Measurements from ENCODE around the gene ANP32B. TPM values are rescaled to one million over a fixed set of nuclear protein-coding genes. Genes with fewer than 3 reads are reported as not detected.
A peak's percentile ranks its signal among the peaks of the same experiment; 100 is the strongest.
"Not testable (repeated sequence)": the region's sequence is repeated elsewhere in the genome, so short reads cannot be mapped to it uniquely, and the experiment has no call there.

The ANP32B gene
- total RNA-seq, 2 experiments from 2014 or later: 295 to 296 TPM

- H3K9me3 Mint-ChIP-seq: no peaks in the 10 kb centered on the region
- POLR2A ChIA-PET: interaction anchor here (0.7 to 7.5 kb wide), 8 partner anchors 12 to 133 kb away, joined by 3 to 79 read pairs (median 6); partner anchors contain the start of genes NANS and TRMO
- DNase-seq: no peak
- H3K27me3 Mint-ChIP-seq: no peaks in the 10 kb centered on the region
- H3K4me1 Mint-ChIP-seq: peaks cover 49% of the 10 kb centered on the region
- no peak for ATAC-seq (ENCODE audit: low read depth)
- peak overlapping the region; percentile 82 for H3K4me3 Mint-ChIP-seq
- peak overlapping the region; percentile 93 for H3K27ac Mint-ChIP-seq
- H3K36me3 Mint-ChIP-seq: peaks cover 8% of the 10 kb centered on the region
Observed at GRCh38 chr9:97985058-97985861, 2.1 kb downstream of the ANP32B start.

DNA sequence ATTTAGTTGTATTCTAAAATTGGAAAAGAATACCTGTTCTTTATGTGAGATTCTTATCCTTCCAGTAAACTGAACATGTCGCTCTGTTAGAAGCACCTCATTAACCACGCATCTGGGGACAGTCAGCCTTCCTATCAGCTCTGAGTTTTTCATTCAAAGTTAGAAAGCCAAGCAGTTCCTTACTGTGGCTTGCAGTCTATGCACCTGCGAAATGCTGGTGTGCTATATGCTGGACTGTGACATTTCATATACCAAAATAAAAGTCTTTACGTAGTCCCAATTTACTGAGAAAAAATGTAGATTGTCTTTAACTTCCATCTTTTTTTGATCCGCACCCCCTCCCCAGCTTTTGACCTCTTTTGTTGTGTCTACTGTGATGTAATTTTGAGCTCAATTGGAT, 4.3 kb downstream of the ANP32B start:
- Mint-ChIP-seq H3K4me3 (peak overlapping the region; percentile 35), H3K27me3 (no peaks in the 10 kb centered on the region), H3K9me3 (no peaks in the 10 kb centered on the region), H3K4me1 (peaks cover 53% of the 10 kb centered on the region), H3K36me3 (peaks cover 6% of the 10 kb centered on the region), H3K27ac (no peak overlapping the region)
- POLR2A ChIA-PET: interaction anchor here (0.6 to 7.5 kb wide), 3 partner anchors 8 to 270 kb away, joined by 5 to 79 read pairs (median 6); partner anchors contain the start of gene TRMO
- DNase-seq: no peak
- no peak for ATAC-seq (ENCODE audit: low read depth)

- POLR2A ChIA-PET: no interaction called here
Observed at GRCh38 chr9:97990259-97990658, 7.1 kb downstream of the ANP32B start.

GRCh38 chr9:97991818-97992217, 8.7 kb downstream of the ANP32B start:
- Mint-ChIP-seq H3K4me1 (peaks cover 60% of the 10 kb centered on the region), H3K36me3 (peaks cover 9% of the 10 kb centered on the region), H3K4me3 (peak overlapping the region; percentile 70), H3K9me3 (no peaks in the 10 kb centered on the region), H3K27me3 (no peaks in the 10 kb centered on the region), H3K27ac (peak overlapping the region; percentile 80)
- POLR2A ChIA-PET: interaction anchor here (0.6 to 3.1 kb wide), 4 partner anchors 9 to 264 kb away, joined by 3 to 18 read pairs (median 4); partner anchors contain the start of genes ANP32B, TBC1D2 and TRMO
- ATAC-seq (ENCODE audit: low read depth) (peak; percentile 4), DNase-seq (no peak)

More at GRCh38 chr9:97990259-97990658, 7.1 kb downstream of the ANP32B start:
- peaks cover 70% of the 10 kb centered on the region for H3K4me1 Mint-ChIP-seq
- H3K4me3 Mint-ChIP-seq: peak overlapping the region; percentile 14
- H3K27me3 Mint-ChIP-seq: no peaks in the 10 kb centered on the region
- H3K36me3 Mint-ChIP-seq: peaks cover 11% of the 10 kb centered on the region
- DNase-seq (no peak), ATAC-seq (ENCODE audit: low read depth) (no peak)
- H3K27ac Mint-ChIP-seq: peak overlapping the region; percentile 48
- no peaks in the 10 kb centered on the region for H3K9me3 Mint-ChIP-seq

DNA sequence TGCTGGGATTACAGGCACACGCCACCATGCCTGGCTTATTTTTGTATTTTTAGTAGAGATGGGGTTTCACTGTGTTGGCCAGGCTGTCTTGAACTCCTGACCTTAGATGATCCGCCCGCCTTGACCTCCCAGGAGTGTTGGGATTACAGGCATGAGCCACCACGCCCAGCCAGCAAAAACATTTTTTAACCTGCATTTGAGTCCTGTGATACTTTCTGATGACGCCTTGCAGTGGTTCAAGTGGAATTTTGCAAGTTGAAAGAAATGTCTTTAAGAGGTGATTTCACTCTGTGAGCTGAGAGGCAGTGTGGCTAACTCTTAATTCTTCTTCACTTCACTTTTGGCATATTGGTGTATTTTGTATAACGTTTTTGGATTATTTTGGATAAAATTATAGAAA, 9.1 kb downstream of the ANP32B start:
- no peak for ATAC-seq (ENCODE audit: low read depth)
- POLR2A ChIA-PET: interaction anchor here (0.6 to 3.1 kb wide), 4 partner anchors 9 to 264 kb away, joined by 3 to 18 read pairs (median 4); partner anchors contain the start of genes ANP32B, TBC1D2 and TRMO
- Mint-ChIP-seq H3K27ac (peak overlapping the region; percentile 80), H3K36me3 (peaks cover 13% of the 10 kb centered on the region), H3K4me1 (peaks cover 60% of the 10 kb centered on the region), H3K9me3 (no peaks in the 10 kb centered on the region), H3K4me3 (peak overlapping the region; percentile 70), H3K27me3 (no peaks in the 10 kb centered on the region)
- no peak for DNase-seq

- POLR2A ChIA-PET: interaction anchor here (1.0 to 3.1 kb wide), 2 partner anchors 10 to 71 kb away, joined by 5 to 18 read pairs; partner anchors contain the start of genes ANP32B and TRMO
- H3K36me3 Mint-ChIP-seq: peaks cover 16% of the 10 kb centered on the region
- H3K27me3 Mint-ChIP-seq: no peaks in the 10 kb centered on the region
- H3K9me3 Mint-ChIP-seq: no peaks in the 10 kb centered on the region
- no peak for DNase-seq
- peak; percentile 84 for ATAC-seq (ENCODE audit: low read depth)
- H3K27ac Mint-ChIP-seq: peak overlapping the region; percentile 80
- H3K4me1 Mint-ChIP-seq: peaks cover 60% of the 10 kb centered on the region
- H3K4me3 Mint-ChIP-seq: peak overlapping the region; percentile 70
Observed at GRCh38 chr9:97993000-97993399, 9.9 kb downstream of the ANP32B start.

GRCh38 chr9:97994703-97995102, 11.6 kb downstream of the ANP32B start:
- Mint-ChIP-seq H3K4me1 (peaks cover 55% of the 10 kb centered on the region), H3K27ac (no peak overlapping the region), H3K27me3 (no peaks in the 10 kb centered on the region), H3K9me3 (no peaks in the 10 kb centered on the region), H3K36me3 (peaks cover 23% of the 10 kb centered on the region), H3K4me3 (no peak overlapping the region)
- POLR2A ChIA-PET: interaction anchor here (0.6 to 3.1 kb wide), 2 partner anchors 11 to 31 kb away, joined by 4 to 18 read pairs; partner anchors contain the start of gene ANP32B
- DNase-seq (no peak), ATAC-seq (ENCODE audit: low read depth) (no peak)

- H3K4me3 Mint-ChIP-seq; H3K27ac Mint-ChIP-seq; DNase-seq; H3K27me3 Mint-ChIP-seq; H3K9me3 Mint-ChIP-seq; ATAC-seq (ENCODE audit: low read depth): not testable (repeated sequence)
- Mint-ChIP-seq H3K36me3 (peaks cover 31% of the 10 kb centered on the region), H3K4me1 (peaks cover 45% of the 10 kb centered on the region)
- POLR2A ChIA-PET: interaction anchor here (1.4 kb wide), 1 partner anchor 11 kb away, joined by 4 read pairs; no protein-coding TSS in a partner anchor
Observed at GRCh38 chr9:97996676-97997075, 13.5 kb downstream of the ANP32B start.

- Mint-ChIP-seq H3K4me3 (no peak overlapping the region), H3K36me3 (peaks cover 31% of the 10 kb centered on the region), H3K27ac (peak overlapping the region; percentile 19), H3K27me3 (no peaks in the 10 kb centered on the region), H3K9me3 (no peaks in the 10 kb centered on the region), H3K4me1 (peaks cover 35% of the 10 kb centered on the region)
- ATAC-seq (ENCODE audit: low read depth) (no peak), DNase-seq (no peak)
- POLR2A ChIA-PET: interaction anchor here (0.8 to 1.4 kb wide), 2 partner anchors 10 to 12 kb away, joined by 3 to 4 read pairs; no protein-coding TSS in a partner anchor
Observed at GRCh38 chr9:97997330-97998276, 14.5 kb downstream of the ANP32B start.

GRCh38 chr9:98002808-98003207, 19.7 kb downstream of the ANP32B start:
- DNase-seq (no peak), ATAC-seq (ENCODE audit: low read depth) (no peak)
- H3K4me1 Mint-ChIP-seq: peaks cover 19% of the 10 kb centered on the region
- peaks cover 32% of the 10 kb centered on the region for H3K36me3 Mint-ChIP-seq
- H3K4me3 Mint-ChIP-seq: no peak overlapping the region
- no peak overlapping the region for H3K27ac Mint-ChIP-seq
- no peaks in the 10 kb centered on the region for H3K9me3 Mint-ChIP-seq
- POLR2A ChIA-PET: interaction anchor here (0.8 to 1.1 kb wide), 2 partner anchors 11 to 20 kb away, joined by 3 read pairs; partner anchors contain the start of gene ANP32B
- no peaks in the 10 kb centered on the region for H3K27me3 Mint-ChIP-seq

DNA sequence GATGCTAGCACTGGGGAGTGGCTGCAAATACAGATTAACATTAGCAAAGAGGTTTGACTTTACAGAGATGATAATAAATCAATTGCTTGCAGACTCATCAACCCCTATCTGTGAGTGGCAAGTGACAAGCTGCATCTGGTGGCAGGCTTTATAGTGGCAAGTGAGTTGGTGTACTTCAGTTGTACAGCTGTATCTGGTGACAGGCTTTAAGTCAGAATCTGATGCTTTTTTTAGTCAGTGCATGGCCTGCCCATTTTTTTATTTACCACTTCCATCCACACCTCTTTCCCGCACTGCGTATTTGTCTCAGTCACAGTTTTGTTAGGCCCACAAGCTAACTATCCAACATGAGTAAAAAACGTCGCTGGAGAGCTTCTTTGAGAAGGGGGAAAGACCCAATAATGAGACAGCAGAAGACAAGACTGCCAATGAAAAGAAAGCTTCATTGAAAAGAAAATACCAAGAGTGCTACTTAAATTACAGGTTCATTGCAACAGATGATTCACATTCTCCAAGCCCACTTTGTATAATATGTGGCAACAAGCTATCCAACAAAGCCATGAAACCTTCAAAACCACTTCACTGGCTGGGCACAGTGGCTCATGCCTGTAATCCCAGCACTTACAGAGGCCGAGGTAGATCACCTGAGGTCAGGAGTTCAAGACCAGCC, 23.1 kb downstream of the ANP32B start:
- POLR2A ChIA-PET: interaction anchor here (0.7 kb wide), 1 partner anchor 22 kb away, joined by 3 read pairs; no protein-coding TSS in a partner anchor
- peaks cover 20% of the 10 kb centered on the region for H3K4me1 Mint-ChIP-seq
- ATAC-seq (ENCODE audit: low read depth) (no peak), DNase-seq (no peak)
- H3K36me3 Mint-ChIP-seq: peaks cover 33% of the 10 kb centered on the region
- no peaks in the 10 kb centered on the region for H3K9me3 Mint-ChIP-seq
- no peak overlapping the region for H3K4me3 Mint-ChIP-seq
- peak overlapping the region; percentile 9 for H3K27ac Mint-ChIP-seq
- H3K27me3 Mint-ChIP-seq: no peaks in the 10 kb centered on the region

- no peaks in the 10 kb centered on the region for H3K9me3 Mint-ChIP-seq
- H3K27me3 Mint-ChIP-seq: no peaks in the 10 kb centered on the region
- POLR2A ChIA-PET: interaction anchor here (1.2 kb wide), 1 partner anchor 11 kb away, joined by 4 read pairs; no protein-coding TSS in a partner anchor
Observed at GRCh38 chr9:98007251-98007928, 24.2 kb downstream of the ANP32B start.

More at GRCh38 chr9:98007251-98007928, 24.2 kb downstream of the ANP32B start:
- no peak overlapping the region for H3K4me3 Mint-ChIP-seq
- peaks cover 36% of the 10 kb centered on the region for H3K36me3 Mint-ChIP-seq
- H3K27ac Mint-ChIP-seq: peak overlapping the region; percentile 43
- peaks cover 20% of the 10 kb centered on the region for H3K4me1 Mint-ChIP-seq
- DNase-seq (no peak), ATAC-seq (ENCODE audit: low read depth) (no peak)
